H1 (cell line): ENCODE measurements around the gene SPCS3. TPM values are rescaled to one million over a fixed set of nuclear protein-coding genes. Genes with fewer than 3 reads are reported as not detected.

ENCODE experiments used
- CHD7 ChIP-seq: fragments of 300-600 bp; sonication (generic); IDR thresholded peaks from 2 replicates; pipeline ENCODE4 v1.7.1; 2012; ENCODE audit warnings: low read length, moderate library complexity, mild to moderate bottlenecking, inconsistent platforms; ENCODE audit not compliant: insufficient replicate concordance
- SIX5 ChIP-seq: IDR thresholded peaks from 2 replicates; pipeline ENCODE4 v1.6.1; 2011; ENCODE audit warnings: mild to moderate bottlenecking, low read depth, low read length
- polyA plus RNA-seq, 7 experiments: library from polyadenylated mRNA; depleted of rRNA in 3 of 7; stranded (reverse) in 5 of 7; unstranded in 2 of 7; fragments of >200 nt in 5 of 7; fragments of 200-250 nt in 2 of 7; gene quantifications; 1 replicate in 5 of 7; 2 replicates in 1 of 7; 4 replicates in 1 of 7; pipeline versions ENCODE4 v1.2.1 to v1.2.3, GENCODE V29; 2011 to 2013; ENCODE audit warnings: missing spikeins in 2 of 7, mixed read lengths in 2 of 7
- total RNA-seq: library from RNA; stranded (reverse); fragmentation: NEBNext Ultra II Directional; extraction: Animal tissue kit (Norgen Biotek cat#: 25700); gene quantifications from 2 replicates; pipeline ENCODE4 v1.2.1, GENCODE V29; 2021

Gene SPCS3
- total and polyA plus RNA-seq, 2 of the 8 experiments (the other 6 are each of a cell fraction or from before 2014, with no cell fraction given): 18.4 to 117 TPM

GRCh38 chr4:176308441-176308840 is 11.3 kb upstream of the SPCS3 start (continued):
- TF ChIP-seq CHD7 (no peak), SIX5 (no peak)
